Neuronal stem cell (in vitro differentiated cells): ENCODE data around the gene GRID1.

Source experiments
- DNase-seq: peaks from one replicate; pipeline ENCODE4 v3.0.0-alpha.2; 2013; ENCODE audit warnings: low spot score
- H2AFZ ChIP-seq: one replicate; pipeline ENCODE4 v1.6.1; 2013; ENCODE audit warnings: mild to moderate bottlenecking, low read length, inconsistent platforms
- H2AK5ac ChIP-seq: 2 replicates; pipeline ENCODE4 v1.6.1; 2013; ENCODE audit warnings: low read depth, mild to moderate bottlenecking, inconsistent platforms, low read length, moderate library complexity, mixed read lengths
- H2BK120ac ChIP-seq: 2 replicates; pipeline ENCODE4 v1.6.1; 2013; ENCODE audit warnings: low read depth, mild to moderate bottlenecking, inconsistent platforms, low read length, moderate library complexity, mixed read lengths
- H2BK12ac ChIP-seq: one replicate; pipeline ENCODE4 v1.6.1; 2013; ENCODE audit warnings: low read length, inconsistent platforms
- H2BK15ac ChIP-seq: 2 replicates; pipeline ENCODE4 v1.6.1; 2013; ENCODE audit warnings: mild to moderate bottlenecking, low read length, inconsistent platforms, mixed read lengths
- H2BK5ac ChIP-seq: one replicate; pipeline ENCODE4 v1.6.1; 2013; ENCODE audit warnings: inconsistent platforms, mild to moderate bottlenecking, low read length, moderate library complexity
- H3K14ac ChIP-seq: one replicate; pipeline ENCODE4 v1.6.1; 2013; ENCODE audit warnings: low read length, inconsistent platforms
- H3K18ac ChIP-seq: 2 replicates; pipeline ENCODE4 v1.6.1; 2013; ENCODE audit warnings: low read length, inconsistent platforms
- H3K23ac ChIP-seq: 2 replicates; pipeline ENCODE4 v1.6.1; 2013; ENCODE audit warnings: low read depth, mild to moderate bottlenecking, mixed read lengths, low read length, inconsistent platforms; ENCODE audit not compliant: poor library complexity
- H3K27ac ChIP-seq: replicated peaks from 3 replicates; pipeline ENCODE4 v1.5.1; 2013; ENCODE audit warnings: low read length, inconsistent platforms
- H3K27me3 ChIP-seq, 3 experiments: 2 replicates each; pipeline ENCODE4 v1.6.1; 2013; ENCODE audit warnings: low read length in 3 of 3, mild to moderate bottlenecking in 2 of 3, inconsistent platforms in 1 of 3, low read depth in 1 of 3, mixed read lengths in 1 of 3, moderate library complexity in 1 of 3; ENCODE audit not compliant: control insufficient read depth in 3 of 3, insufficient read depth in 3 of 3
- H3K36me3 ChIP-seq, 2 donors: replicated peaks in 1 of 2; 2 replicates each; pipeline ENCODE4 v1.6.1; 2013; ENCODE audit warnings: low read length in 2 of 2; ENCODE audit not compliant: control insufficient read depth in 2 of 2, insufficient read depth in 2 of 2
- H3K4ac ChIP-seq: 2 replicates; pipeline ENCODE4 v1.6.1; 2013; ENCODE audit warnings: inconsistent platforms, mild to moderate bottlenecking, low read length, moderate library complexity
- H3K4me1 ChIP-seq, 2 donors: 1 replicate in 1 of 2; 2 replicates in 1 of 2; pipeline ENCODE4 v1.6.1; 2013; ENCODE audit warnings: low read length in 2 of 2, low read depth in 1 of 2; ENCODE audit not compliant: control insufficient read depth in 2 of 2, insufficient read depth in 1 of 2
- H3K4me2 ChIP-seq: one replicate; pipeline ENCODE4 v1.6.1; 2013; ENCODE audit warnings: mild to moderate bottlenecking, low read length, inconsistent platforms; ENCODE audit not compliant: insufficient read depth, poor library complexity, severe bottlenecking
- H3K4me3 ChIP-seq, 2 donors: 2 replicates each; pipeline ENCODE4 v1.5.1; 2013; ENCODE audit warnings: low read length in 2 of 2, mild to moderate bottlenecking in 2 of 2, inconsistent platforms in 1 of 2, moderate library complexity in 1 of 2
- H3K79me1 ChIP-seq: one replicate; pipeline ENCODE4 v1.6.1; 2013; ENCODE audit warnings: low read depth, mild to moderate bottlenecking, inconsistent platforms, low read length, moderate library complexity
- H3K9ac ChIP-seq: one replicate; pipeline ENCODE4 v1.6.1; 2013; ENCODE audit warnings: mild to moderate bottlenecking, low read depth, low read length, inconsistent platforms; ENCODE audit not compliant: poor library complexity
- H3K9me3 ChIP-seq, 2 donors: replicated peaks in 1 of 2; 2 replicates each; pipeline versions ENCODE3 to v1.6.1; 2013; ENCODE audit warnings: low read length in 2 of 2, mild to moderate bottlenecking in 2 of 2, inconsistent platforms in 1 of 2, low read depth in 1 of 2, mixed read lengths in 1 of 2, moderate library complexity in 1 of 2; ENCODE audit not compliant: control insufficient read depth in 2 of 2, insufficient read depth in 1 of 2
- H4K8ac ChIP-seq: one replicate; pipeline ENCODE4 v1.6.1; 2013; ENCODE audit warnings: low read depth, mild to moderate bottlenecking, inconsistent platforms, low read length, moderate library complexity
- H4K91ac ChIP-seq: one replicate; pipeline ENCODE4 v1.6.1; 2013; ENCODE audit warnings: low read length, low read depth, mild to moderate bottlenecking, inconsistent platforms; ENCODE audit not compliant: poor library complexity
- WGBS, 2 donors: extraction: QIAGEN DNeasy Blood & Tissue Kit; methylation state at CpG; one replicate each; pipeline ENCODE4 v1.1.7; 2013; ENCODE audit warnings: missing lambda C conversion rate in 2 of 2, mixed read lengths in 1 of 2; ENCODE audit not compliant: insufficient read length in 2 of 2, insufficient replicate concordance in 1 of 2; ENCODE audit errors: extremely low coverage in 2 of 2; 5-methylcytosine and 5-hydroxymethylcytosine counted together

Gene GRID1

GRCh38 chr10:85915245-85915846 lies 451.2 kb downstream of the GRID1 start:
- Histone ChIP-seq H3K4me3 (no peak overlapping the region), H3K4ac (no peak overlapping the region), H2BK15ac (no peak overlapping the region), H3K23ac (no peak overlapping the region), H4K8ac (no peak overlapping the region), H3K4me1 (peaks cover 0 to 9% of the 10 kb centered on the region in 2 donors), H3K14ac (no peak overlapping the region), H3K18ac (no peak overlapping the region), H2BK5ac (no peak overlapping the region), H2BK120ac (no peak overlapping the region), H3K9me3 (no peaks in the 10 kb centered on the region), H3K4me2 (no peak overlapping the region), H4K91ac (no peak overlapping the region), H3K27me3 (no peaks in the 10 kb centered on the region), H2AK5ac (no peak overlapping the region), H3K36me3 (no peaks in the 10 kb centered on the region), H3K79me1 (no peaks in the 10 kb centered on the region), H2BK12ac (no peak overlapping the region), H2AFZ (no peak overlapping the region), H3K9ac (no peak overlapping the region), H3K27ac (no peak overlapping the region)
- DNase-seq = no peak
- WGBS, 2 donors = 100% methylated on average over 2 of the region's 4 CpGs

GRCh38 chr10:85914720-85915119 lies 451.9 kb downstream of the GRID1 start:
- no peaks in the 10 kb centered on the region for H3K36me3 ChIP-seq
- no peak overlapping the region for H2BK120ac ChIP-seq
- no peak for DNase-seq
- H3K79me1 ChIP-seq = no peaks in the 10 kb centered on the region
- no CpG with 5 or more reads among the region's 3 CpGs for WGBS, 2 donors
- H3K4me2 ChIP-seq = no peak overlapping the region
- H3K27me3 ChIP-seq = no peaks in the 10 kb centered on the region
- H3K14ac ChIP-seq = no peak overlapping the region
- H2BK5ac ChIP-seq = no peak overlapping the region
- H2BK12ac ChIP-seq = no peak overlapping the region
- peaks cover 0 to 7% of the 10 kb centered on the region in 2 donors for H3K4me1 ChIP-seq
- no peak overlapping the region for H2AK5ac ChIP-seq
- no peak overlapping the region for H3K18ac ChIP-seq
- H2BK15ac ChIP-seq = no peak overlapping the region
- H3K4ac ChIP-seq = no peak overlapping the region
- H2AFZ ChIP-seq = no peak overlapping the region
- no peak overlapping the region for H3K9ac ChIP-seq
- H3K27ac ChIP-seq = no peak overlapping the region
- no peak overlapping the region for H4K8ac ChIP-seq
- no peaks in the 10 kb centered on the region for H3K9me3 ChIP-seq
- no peak overlapping the region for H3K23ac ChIP-seq
- no peak overlapping the region for H3K4me3 ChIP-seq
- no peak overlapping the region for H4K91ac ChIP-seq

GRCh38 chr10:85908462-85908861 lies 458.1 kb downstream of the GRID1 start:
- Histone ChIP-seq H4K91ac (no peak overlapping the region), H3K27me3 (no peaks in the 10 kb centered on the region), H3K4me1 (no peaks in the 10 kb centered on the region), H2BK5ac (no peak overlapping the region), H3K18ac (no peak overlapping the region), H3K27ac (no peak overlapping the region), H2AFZ (no peak overlapping the region), H3K4ac (no peak overlapping the region), H3K23ac (no peak overlapping the region), H2AK5ac (no peak overlapping the region), H3K9me3 (no peaks in the 10 kb centered on the region), H2BK12ac (no peak overlapping the region), H3K36me3 (no peaks in the 10 kb centered on the region), H2BK120ac (no peak overlapping the region), H4K8ac (no peak overlapping the region), H2BK15ac (no peak overlapping the region), H3K9ac (no peak overlapping the region), H3K4me2 (no peak overlapping the region), H3K14ac (no peak overlapping the region), H3K79me1 (no peaks in the 10 kb centered on the region), H3K4me3 (no peak overlapping the region)
- no peak for DNase-seq
- no CpG with 5 or more reads among the region's 3 CpGs for WGBS, 2 donors

DNA sequence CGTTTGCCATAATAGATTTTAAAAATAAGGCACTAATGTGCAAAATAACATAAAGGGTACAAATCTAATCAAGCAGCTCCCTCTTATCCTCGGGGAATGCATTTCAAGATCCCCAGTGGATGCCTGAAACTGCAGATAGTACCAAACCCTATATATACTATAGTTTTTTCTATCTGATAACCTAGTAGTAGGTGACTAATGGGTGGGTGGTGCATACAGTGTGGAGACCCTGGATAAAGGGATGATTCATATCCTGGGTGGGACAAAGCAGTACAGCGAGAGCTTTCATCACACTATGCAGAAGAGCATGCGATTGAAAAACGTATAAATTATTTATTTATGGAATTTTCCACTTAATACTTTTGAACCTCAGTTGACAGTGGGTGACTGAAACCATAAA lies 464.5 kb downstream of the GRID1 start:
- H3K18ac ChIP-seq = no peak overlapping the region
- H2BK120ac ChIP-seq = no peak overlapping the region
- no peak overlapping the region for H4K91ac ChIP-seq
- no peak overlapping the region for H2AK5ac ChIP-seq
- no peak overlapping the region for H3K4me3 ChIP-seq
- H3K27me3 ChIP-seq = no peaks in the 10 kb centered on the region
- no peak overlapping the region for H3K14ac ChIP-seq
- H3K4me1 ChIP-seq = no peaks in the 10 kb centered on the region
- no CpG with 5 or more reads among the region's 5 CpGs for WGBS, 2 donors
- H4K8ac ChIP-seq = no peak overlapping the region
- H3K9ac ChIP-seq = no peak overlapping the region
- H2AFZ ChIP-seq = no peak overlapping the region
- no peak overlapping the region for H3K4ac ChIP-seq
- H3K9me3 ChIP-seq = no peaks in the 10 kb centered on the region
- H3K23ac ChIP-seq = no peak overlapping the region
- H2BK12ac ChIP-seq = no peak overlapping the region
- no peak overlapping the region for H3K27ac ChIP-seq
- no peak overlapping the region for H2BK5ac ChIP-seq
- no peaks in the 10 kb centered on the region for H3K36me3 ChIP-seq
- no peak overlapping the region for H3K4me2 ChIP-seq
- no peaks in the 10 kb centered on the region for H3K79me1 ChIP-seq
- no peak for DNase-seq
- no peak overlapping the region for H2BK15ac ChIP-seq
